Measurements from ENCODE around the gene DYNC1I1. TPM values are rescaled to one million over a fixed set of nuclear protein-coding genes. Genes with fewer than 3 reads are reported as not detected.

DYNC1I1 gene
- total RNA-seq, 1 donor from 2014 or later = 15.1 TPM

- DNase-seq = no peak
Observed at GRCh38 chr7:95971716-95972115, 199.4 kb downstream of the DYNC1I1 start.

- DNase-seq = no peak
Observed at GRCh38 chr7:95972523-95972922, 200.2 kb downstream of the DYNC1I1 start.

- no peak for DNase-seq
Observed at GRCh38 chr7:95974108-95974507, 201.8 kb downstream of the DYNC1I1 start.

- no peak for DNase-seq
Observed at GRCh38 chr7:95976369-95977060, 204.2 kb downstream of the DYNC1I1 start.

DNA sequence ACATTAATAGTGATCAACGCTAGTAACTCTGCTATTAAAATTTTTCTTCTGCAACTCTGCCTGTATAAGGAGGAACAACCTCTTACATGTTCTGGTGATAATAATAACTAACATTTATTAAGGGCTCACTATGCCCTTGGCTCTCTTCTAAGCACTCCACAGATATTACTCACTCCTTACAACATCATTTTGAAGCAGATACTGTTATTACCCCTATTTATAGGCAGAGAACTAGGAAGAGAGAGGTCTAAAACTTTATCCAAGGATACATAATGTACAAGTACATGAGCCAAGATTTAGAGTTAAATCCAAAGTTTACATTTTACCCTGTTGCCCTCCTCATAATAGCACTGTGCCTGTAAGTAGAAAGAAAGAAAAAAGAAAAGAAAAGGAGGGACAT lies 205.6 kb downstream of the DYNC1I1 start:
- DNase-seq = no peak

GRCh38 chr7:95980167-95980566 lies 207.8 kb downstream of the DYNC1I1 start:
- DNase-seq = no peak

DNA sequence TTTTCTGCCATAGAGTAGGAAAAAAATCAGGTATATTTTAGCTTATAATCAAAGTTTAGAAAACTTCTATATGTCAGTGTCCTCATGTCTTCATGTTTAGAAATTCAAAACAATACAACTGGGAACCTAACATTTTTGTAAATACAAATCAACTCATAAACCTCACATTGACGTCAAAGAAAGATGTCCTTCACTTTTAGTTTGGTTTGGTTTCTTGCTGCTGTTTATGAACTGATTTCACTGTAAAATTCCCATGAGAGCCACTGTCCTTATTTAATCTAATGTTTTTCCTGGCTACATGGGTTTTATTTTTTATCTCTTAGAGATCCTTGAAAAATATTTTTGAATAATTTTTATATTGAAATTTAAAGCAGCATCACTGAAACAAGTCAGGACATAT lies 208.4 kb downstream of the DYNC1I1 start:
- no peak for DNase-seq

GRCh38 chr7:95986178-95986764 lies 213.9 kb downstream of the DYNC1I1 start:
- DNase-seq = no peak

DNA sequence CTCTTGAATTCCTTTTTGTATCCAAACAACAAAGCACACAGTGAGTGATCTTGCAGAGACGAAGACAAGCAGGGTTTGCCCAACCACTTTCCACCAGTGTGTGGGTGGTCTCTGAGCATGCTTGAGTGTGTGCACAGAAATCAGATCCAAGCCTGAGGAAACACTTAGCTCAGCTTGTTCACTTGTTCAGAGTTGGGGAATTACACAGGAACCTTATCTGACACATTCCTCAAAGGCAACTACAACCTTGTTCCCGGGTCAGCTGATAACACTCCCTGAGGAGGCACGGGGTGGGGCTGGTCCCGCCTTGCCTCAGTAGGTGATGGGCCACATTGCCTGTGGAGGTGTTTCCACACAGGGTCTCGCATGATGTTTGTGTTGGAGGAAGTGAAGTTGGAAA lies 216.9 kb downstream of the DYNC1I1 start:
- DNase-seq = no peak

- DNase-seq = no peak
Observed at GRCh38 chr7:95993380-95993779, 221.0 kb downstream of the DYNC1I1 start.

DNA sequence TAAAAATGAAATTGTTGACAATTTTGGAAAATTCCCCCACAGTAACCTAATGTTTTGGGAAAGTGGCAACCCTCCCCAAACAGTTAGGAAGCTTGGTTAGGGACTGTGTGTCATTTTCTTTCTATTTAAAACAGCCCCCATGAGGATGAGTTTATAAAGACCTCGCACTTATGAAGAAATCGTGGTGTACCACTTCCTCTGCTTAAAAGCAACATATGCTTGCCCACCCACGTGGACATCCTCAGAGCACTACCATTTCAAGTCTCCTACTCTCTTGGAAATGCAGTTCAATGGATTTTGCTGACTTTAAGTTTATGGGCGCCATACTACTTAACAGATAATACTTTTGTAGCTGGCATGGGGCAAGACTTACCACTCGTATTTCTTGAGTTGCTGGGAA lies 223.8 kb downstream of the DYNC1I1 start:
- DNase-seq = no peak

DNA sequence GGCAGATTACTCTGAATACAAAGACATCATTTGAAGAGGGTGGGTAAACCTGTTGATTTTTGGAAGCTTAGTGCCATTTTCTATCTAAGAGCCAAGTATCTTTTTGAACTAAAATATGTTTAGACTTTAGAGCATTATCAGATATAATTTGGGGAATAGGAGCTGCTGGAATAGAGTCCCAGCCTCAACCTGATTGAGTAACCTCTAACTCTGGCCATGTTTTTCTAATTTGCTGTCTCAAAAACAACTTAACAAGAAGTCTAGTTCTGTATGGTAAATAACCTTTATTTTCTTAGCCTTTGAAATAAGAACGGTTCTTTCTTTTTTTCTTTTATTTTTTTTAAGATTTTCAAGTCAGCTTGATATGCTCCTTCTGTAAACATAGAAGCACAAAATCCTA lies 224.5 kb downstream of the DYNC1I1 start:
- DNase-seq = no peak

GRCh38 chr7:95997632-95998031 lies 225.3 kb downstream of the DYNC1I1 start:
- DNase-seq = no peak

- no peak for DNase-seq
Observed at GRCh38 chr7:95999481-95999880, 227.1 kb downstream of the DYNC1I1 start.

GRCh38 chr7:96004578-96004977 lies 232.2 kb downstream of the DYNC1I1 start:
- no peak for DNase-seq

DNA sequence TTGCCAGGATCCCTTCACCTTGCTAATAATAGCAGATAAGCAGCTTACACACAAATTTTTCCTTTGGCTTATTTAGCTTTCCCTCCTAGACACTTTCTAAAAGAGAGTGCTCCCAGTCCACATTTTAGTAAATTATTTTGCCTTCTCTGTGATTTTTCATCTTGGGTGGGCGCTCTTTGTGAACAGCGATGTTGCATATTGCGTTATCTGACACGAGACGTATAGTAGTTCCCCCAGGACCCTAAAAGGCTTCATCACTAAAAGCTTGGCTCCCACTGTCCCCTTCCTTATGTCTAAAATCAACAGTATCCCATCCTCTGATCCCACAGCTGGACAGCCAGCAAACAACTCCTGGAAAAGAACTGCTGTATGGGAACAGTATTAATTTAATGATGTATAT lies 232.9 kb downstream of the DYNC1I1 start:
- DNase-seq = no peak

DNA sequence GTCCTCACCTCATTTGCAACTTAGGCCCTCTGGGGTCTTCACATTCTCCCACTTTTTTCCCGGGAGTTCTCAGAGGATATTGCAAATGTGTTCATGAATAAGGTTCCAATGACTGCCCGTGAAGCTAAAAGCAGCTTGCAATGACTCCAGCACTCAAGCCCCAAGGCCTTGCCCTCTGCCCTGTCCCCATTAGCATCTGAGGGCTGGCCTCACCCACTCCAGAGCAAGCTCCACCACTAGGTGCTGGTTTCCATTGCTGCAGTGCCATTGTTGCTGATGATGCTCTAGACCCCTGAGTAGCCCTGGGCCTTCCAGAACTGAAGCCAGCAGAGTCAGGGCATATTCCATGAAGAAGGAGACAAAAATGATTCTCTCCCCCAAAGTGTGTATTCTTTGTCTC lies 236.8 kb downstream of the DYNC1I1 start:
- no peak for DNase-seq

DNA sequence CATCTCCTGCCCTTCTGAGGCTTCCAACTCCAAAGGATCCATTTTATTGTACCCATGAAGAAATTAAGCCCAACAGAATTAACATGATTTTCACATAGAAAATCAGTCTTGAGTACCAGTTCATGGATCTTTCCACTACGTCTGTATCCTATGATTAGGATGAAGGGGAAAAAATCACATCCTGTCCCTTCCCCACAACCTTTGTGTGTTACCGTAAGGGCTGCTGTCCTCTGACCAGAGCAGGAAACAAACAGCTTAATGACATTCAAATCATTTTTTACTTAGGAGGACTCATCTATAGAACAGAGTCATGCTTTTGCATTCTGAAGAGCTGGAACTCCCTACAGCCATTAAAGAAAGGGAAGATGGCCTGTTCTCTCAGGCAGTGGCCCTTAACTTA lies 241.5 kb downstream of the DYNC1I1 start:
- no peak for DNase-seq

- DNase-seq = no peak
Observed at GRCh38 chr7:96014617-96015016, 242.3 kb downstream of the DYNC1I1 start.

GRCh38 chr7:96016056-96016586 lies 243.8 kb downstream of the DYNC1I1 start:
- DNase-seq = no peak

GRCh38 chr7:96016735-96017134 lies 244.4 kb downstream of the DYNC1I1 start:
- no peak for DNase-seq

DNA sequence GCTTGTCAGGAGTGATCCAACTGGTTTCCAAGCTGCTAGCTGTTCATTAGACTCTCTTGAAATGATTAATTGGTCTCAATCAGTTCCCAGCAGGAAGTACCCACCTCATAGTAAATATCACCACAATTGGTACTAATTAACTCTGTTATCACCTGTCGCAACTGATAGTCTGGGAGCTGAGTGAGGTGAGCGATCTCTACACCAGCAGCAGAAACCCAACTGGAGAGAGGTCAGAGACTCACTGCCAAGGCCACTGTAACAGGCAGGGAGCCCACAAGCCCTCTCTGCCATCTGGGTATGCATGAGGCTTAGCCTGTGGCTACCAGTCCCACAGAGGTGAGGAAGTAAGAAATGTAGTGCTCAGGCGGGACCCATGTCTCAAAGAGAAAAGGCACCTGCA lies 245.5 kb downstream of the DYNC1I1 start:
- DNase-seq = no peak

GRCh38 chr7:96021568-96021967 lies 249.2 kb downstream of the DYNC1I1 start:
- DNase-seq = no peak

DNA sequence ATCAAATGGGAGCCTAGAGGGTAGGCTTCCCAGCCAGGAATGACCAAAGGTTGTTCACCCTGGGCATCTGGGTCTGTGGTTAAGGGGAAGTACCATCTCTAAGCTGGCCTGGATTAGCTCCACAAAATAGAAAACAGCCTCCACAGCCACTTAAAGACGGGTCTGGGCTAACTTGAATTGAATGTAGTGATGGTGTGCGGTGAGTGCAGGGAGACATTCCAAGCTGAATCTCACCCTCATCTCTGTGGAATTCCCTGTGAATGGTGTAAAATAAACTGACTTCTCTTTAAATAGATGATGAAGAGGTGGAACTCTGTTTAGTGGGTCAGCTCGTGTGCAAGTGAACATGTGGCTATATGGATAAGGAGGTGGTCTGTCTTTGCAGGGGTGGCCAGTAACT lies 251.0 kb downstream of the DYNC1I1 start:
- no peak for DNase-seq

GRCh38 chr7:96026010-96026409 lies 253.7 kb downstream of the DYNC1I1 start:
- no peak for DNase-seq

Data from dermis blood vessel endothelial cell (primary cell).